K562 (cell line): ENCODE data around the gene PPP4C. TPM values are rescaled to one million over a fixed set of nuclear protein-coding genes. Genes with fewer than 3 reads are reported as not detected.
A peak's percentile ranks its signal among the peaks of the same experiment; 100 is the strongest.

Experiments
- ATAC-seq: fragments of 200-7000 bp; cut with Tn5 transposase; 3 replicates; pipeline ENCODE4 v1.9.1; 2020; ENCODE audit warnings: moderate library complexity
- BruUV-seq: library from RNA; stranded (reverse); fragments of 400-500 nt; replicated peaks from 2 replicates; lab custom pipeline; 2021; lab: Mats Ljungman, UMichigan
- CTCF ChIA-PET: fragments of 300-600 bp; formaldehyde crosslinking; extraction: SDS; loops from one replicate; lab custom pipeline; 2021; ENCODE audit warnings: low intra/inter-chr PET ratio; lab: Yijun Ruan, JAX
- POLR2A ChIA-PET: fragments of 300-600, 350-650 bp; sonication (Branson Sonifier 250); formaldehyde crosslinking; extraction: SDS; loops from one replicate; lab custom pipeline; 2021; ENCODE audit warnings: antibody characterized with exemption, inconsistent platforms; lab: Yijun Ruan, JAX
- DNase-seq, 4 experiments: peaks; one replicate each; pipeline versions ENCODE4 v3.0.0 to v3.0.0-alpha.2; 2011 to 2018; ENCODE audit warnings: low spot score in 3 of 4, mixed read lengths in 3 of 4; ENCODE audit errors: extremely low read depth in 1 of 4
- FAIRE-seq: peaks from 2 replicates; lab custom pipeline; 2011; peaks lifted over from hg19 to GRCh38; lab: Jason Lieb, UNC
- H2AFZ ChIP-seq: 2 replicates; pipeline ENCODE4 v1.6.0; 2011; ENCODE audit warnings: low read depth, low read length, control low read depth, inconsistent platforms
- H3K27ac ChIP-seq: fragments of 200-600 bp; 3 replicates; pipeline ENCODE4 v1.8.0; 2011; ENCODE audit warnings: low read depth, mild to moderate bottlenecking, control low read depth, inconsistent platforms, low read length, moderate library complexity, mixed read lengths; ENCODE audit errors: extremely low read depth
- H3K27me3 ChIP-seq, 2 experiments: fragments of 300-600 bp in 1 of 2; 2 replicates in 1 of 2; 3 replicates in 1 of 2; pipeline versions ENCODE4 v1.6.0 to v1.8.0; 2011; ENCODE audit warnings: inconsistent platforms in 2 of 2, low read length in 2 of 2, mild to moderate bottlenecking in 1 of 2, mixed read lengths in 1 of 2, moderate library complexity in 1 of 2; ENCODE audit not compliant: control insufficient read depth in 2 of 2, insufficient read depth in 2 of 2
- H3K36me3 ChIP-seq: fragments of 300-600 bp; 3 replicates; pipeline ENCODE4 v1.8.0; 2011; ENCODE audit warnings: mild to moderate bottlenecking, low read length, inconsistent platforms; ENCODE audit not compliant: control insufficient read depth, insufficient read depth
- H3K4me1 ChIP-seq, 2 experiments: fragments of 200-600 bp in 1 of 2; replicated peaks in 1 of 2; 2 replicates in 1 of 2; 3 replicates in 1 of 2; pipeline versions ENCODE4 v1.5.1 to v1.8.0; 2011; ENCODE audit warnings: inconsistent platforms in 2 of 2, low read length in 2 of 2, mild to moderate bottlenecking in 1 of 2, mixed read lengths in 1 of 2, moderate library complexity in 1 of 2; ENCODE audit not compliant: control insufficient read depth in 2 of 2, insufficient read depth in 2 of 2
- H3K4me2 ChIP-seq: 2 replicates; pipeline ENCODE4 v1.6.1; 2011; ENCODE audit warnings: low read length, control low read depth, inconsistent platforms, mixed read lengths; ENCODE audit not compliant: insufficient read depth
- H3K4me3 ChIP-seq: fragments of 200-600 bp; sonication (generic), shearing (Covaris generic); 2 replicates; pipeline ENCODE4 v1.5.1; 2016; ENCODE audit warnings: control low read depth, inconsistent platforms
- H3K79me2 ChIP-seq: fragments of 200-600 bp; 3 replicates; pipeline ENCODE4 v1.8.0; 2011; ENCODE audit warnings: low read length, inconsistent platforms; ENCODE audit not compliant: control insufficient read depth, insufficient read depth
- H3K9ac ChIP-seq, 2 experiments: 2 replicates each; pipeline versions ENCODE4 v1.6.0 to v1.6.1; 2011; ENCODE audit warnings: low read depth in 2 of 2, low read length in 2 of 2, control low read depth in 1 of 2, inconsistent platforms in 1 of 2, mild to moderate bottlenecking in 1 of 2, mixed read lengths in 1 of 2; ENCODE audit not compliant: insufficient read depth in 1 of 2
- H3K9me1 ChIP-seq: one replicate; pipeline ENCODE4 v1.6.0; 2011; ENCODE audit warnings: inconsistent platforms, mild to moderate bottlenecking, low read length, moderate library complexity; ENCODE audit not compliant: control insufficient read depth, insufficient read depth
- H3K9me3 ChIP-seq: replicated peaks from 2 replicates; pipeline ENCODE4 v1.5.1; 2011; ENCODE audit warnings: low read depth, low read length, inconsistent platforms; ENCODE audit not compliant: control insufficient read depth, insufficient read depth
- H4K20me1 ChIP-seq: replicated peaks from 2 replicates; pipeline ENCODE4 v1.6.1; 2011; ENCODE audit warnings: low read length, inconsistent platforms, mixed read lengths; ENCODE audit not compliant: control insufficient read depth, insufficient read depth
- CCNT2 ChIP-seq: IDR thresholded peaks from 2 replicates; pipeline ENCODE4 v1.6.1; 2011; ENCODE audit warnings: borderline replicate concordance, low read depth, mild to moderate bottlenecking, moderate library complexity, mixed read lengths, low read length; ENCODE audit not compliant: insufficient read length; ENCODE audit errors: extremely low read depth
- HMGXB4 ChIP-seq: sonication (generic); formaldehyde crosslinking; IDR thresholded peaks from 2 replicates; pipeline ENCODE4 v1.8.1; 2023; ENCODE audit warnings: mild to moderate bottlenecking, missing genetic modification reagents
- MBD1 ChIP-seq: fragments of 250-450 bp; sonication (Bioruptor Pico); IDR thresholded peaks from 2 replicates; pipeline ENCODE4 v1.8.0; 2022; ENCODE audit warnings: inconsistent platforms
- POLR2A ChIP-seq: fragments of 450-650 bp; conservative IDR thresholded peaks from 2 replicates; pipeline ENCODE4 v1.6.1; 2016
- in situ Hi-C: fragments of 300-500 bp; cut with MboI; formaldehyde crosslinking; loops from 4 replicates; pipeline ENCODE4 v1.15.0; 2018; ENCODE audit warnings: inconsistent platforms, mixed read lengths
- intact Hi-C: fragments of 100-400 bp; cut with micrococcal nuclease; formaldehyde crosslinking; loops from 2 replicates; pipeline ENCODE4 v1.14.2; 2022
- polyA plus RNA-seq, 8 experiments: library from polyadenylated mRNA; depleted of rRNA in 4 of 8; stranded (reverse) in 5 of 8; unstranded in 3 of 8; fragments of >200 nt; fragmentation: Nextera tagmentation in 2 of 8; fragmentation: Illumina TruSeq in 1 of 8; extraction: Ambion mirVana in 2 of 8; extraction: Trizol in 1 of 8; gene quantifications; 2 replicates each; pipeline versions ENCODE4 v1.2.1 to v1.2.3, GENCODE V29; 2011 to 2014; ENCODE audit warnings: inconsistent platforms in 1 of 8, missing spikeins in 1 of 8
- total RNA-seq, 7 experiments: library from RNA; depleted of rRNA in 6 of 7; stranded (reverse); fragments of >200 nt in 6 of 7; fragmentation: Illumina TruSeq in 2 of 7; extraction: Trizol in 2 of 7; gene quantifications; 2 replicates each; pipeline versions ENCODE4 v1.2.1 to v1.2.3, GENCODE V29; 2011 to 2021; ENCODE audit warnings: low replicate concordance in 1 of 7

Gene PPP4C
- total and polyA plus RNA-seq, 9 of the 15 experiments (the other 6 are each of a cell fraction or from before 2014, with no cell fraction given) = 3.5 to 183 (median 131) TPM

- H3K27me3 ChIP-seq = no peaks in the 10 kb centered on the region
- TF ChIP-seq POLR2A (0 out of 2 replicates have a peak, but pooled peaks have one; percentile 18), MBD1 (CRISPR knock-in tag) (no peak), CCNT2 (peak; percentile 9), HMGXB4 (CRISPR knock-in tag) (no peak)
- H3K9ac ChIP-seq = peak overlapping the region; percentile 86 to 93; a peak in 2 of 4 replicates
- no peak overlapping the region for H2AFZ ChIP-seq
- peaks cover 64% of the 10 kb centered on the region for H3K36me3 ChIP-seq
- H3K79me2 ChIP-seq = peaks cover 58% of the 10 kb centered on the region
- no peaks in the 10 kb centered on the region for H3K9me3 ChIP-seq
- H3K9me1 ChIP-seq = peaks cover 17% of the 10 kb centered on the region
- ATAC-seq (no peak), DNase-seq (no peak), FAIRE-seq (no peak)
- H3K27ac ChIP-seq = peak overlapping the region; percentile 42; the same call in 2 of the 3 replicates
- H3K4me3 ChIP-seq = peak overlapping the region; percentile 32; the same call in 1 of the 2 replicates
- peaks cover 42 to 49% of the 10 kb centered on the region in 2 experiments for H3K4me1 ChIP-seq
- in situ Hi-C loops (no loop called here), intact Hi-C loops (no loop called here)
- no TSS peak for BruUV-seq
- H4K20me1 ChIP-seq = peaks cover 51% of the 10 kb centered on the region
- ChIA-PET POLR2A (interaction anchor here (1.9 kb wide), 1 partner anchor 21 kb away, joined by 9 read pairs; the partner anchor contains the start of gene TBX6), CTCF (no interaction called here)
- peak overlapping the region; percentile 79; the same call in 1 of the 2 replicates for H3K4me2 ChIP-seq
Observed at GRCh38 chr16:30070490-30070889, 5.3 kb upstream of the PPP4C start.
